OCI-LY3 (cell line): ENCODE data around the gene FMNL3.

Source experiments
- CTCF ChIP-seq: fragments of 200-600, 300-600 bp; sonication (generic); IDR thresholded peaks from 2 replicates; pipeline ENCODE4 v1.5.1; 2014; ENCODE audit warnings: antibody characterized with exemption, low read length, low read depth
- EZH2phosphoT487 ChIP-seq: fragments of 200-600 bp; shearing (Covaris generic); IDR thresholded peaks from 2 replicates; pipeline ENCODE4 v1.6.1; 2018; ENCODE audit warnings: antibody characterized with exemption, mixed run types, low read depth

GRCh38 chr12:49646331-49646830, 60.8 kb downstream of the FMNL3 start:
- TF ChIP-seq CTCF (no peak), EZH2phosphoT487 (no peak)
